H9 (cell line): ENCODE measurements around the gene ING2. TPM values are rescaled to one million over a fixed set of nuclear protein-coding genes. Genes with fewer than 3 reads are reported as not detected.

ENCODE experiments used
- DNase-seq: peaks from one replicate; pipeline ENCODE4 v3.0.0-alpha.2; 2017
- H2AFZ ChIP-seq: one replicate; pipeline ENCODE4 v1.6.1; 2013; ENCODE audit warnings: mild to moderate bottlenecking, low read length, control low read depth, moderate library complexity
- H2AK5ac ChIP-seq: 2 replicates; pipeline ENCODE4 v1.6.1; 2013; ENCODE audit warnings: low read length, control low read depth, mixed read lengths; ENCODE audit not compliant: insufficient read length
- H2BK120ac ChIP-seq: one replicate; pipeline ENCODE4 v1.6.1; 2013; ENCODE audit warnings: low read depth, mild to moderate bottlenecking, low read length, control low read depth, inconsistent platforms; ENCODE audit not compliant: poor library complexity, severe bottlenecking
- H2BK12ac ChIP-seq: 2 replicates; pipeline ENCODE4 v1.6.1; 2013; ENCODE audit warnings: low read length, control low read depth, mixed read lengths, low read depth; ENCODE audit not compliant: insufficient read length
- H2BK15ac ChIP-seq: 2 replicates; pipeline ENCODE4 v1.6.1; 2013; ENCODE audit warnings: low read depth, low read length, control low read depth
- H2BK20ac ChIP-seq: one replicate; pipeline ENCODE4 v1.6.1; 2013; ENCODE audit warnings: low read depth, mild to moderate bottlenecking, low read length, control low read depth, inconsistent platforms; ENCODE audit not compliant: poor library complexity, severe bottlenecking
- H2BK5ac ChIP-seq: 2 replicates; pipeline ENCODE4 v1.6.1; 2013; ENCODE audit warnings: low read length, control low read depth, mixed read lengths; ENCODE audit not compliant: insufficient read length
- H3K14ac ChIP-seq: 2 replicates; pipeline ENCODE4 v1.6.1; 2013; ENCODE audit warnings: low read length, control low read depth; ENCODE audit not compliant: insufficient read depth
- H3K18ac ChIP-seq: 2 replicates; pipeline ENCODE4 v1.6.1; 2013; ENCODE audit warnings: low read depth, mild to moderate bottlenecking, mixed read lengths, low read length, control low read depth; ENCODE audit not compliant: insufficient read length
- H3K23ac ChIP-seq: 2 replicates; pipeline ENCODE4 v1.6.1; 2013; ENCODE audit warnings: low read length, control low read depth, mixed read lengths, low read depth; ENCODE audit not compliant: insufficient read length
- H3K23me2 ChIP-seq: 2 replicates; pipeline ENCODE4 v1.6.1; 2013; ENCODE audit warnings: low read depth, mild to moderate bottlenecking, mixed read lengths, low read length, control low read depth; ENCODE audit not compliant: insufficient read length, poor library complexity, severe bottlenecking
- H3K27ac ChIP-seq: 2 replicates; pipeline ENCODE4 v1.5.1; 2013; ENCODE audit warnings: low read length, control low read depth, mixed read lengths, low read depth; ENCODE audit not compliant: insufficient read length
- H3K27me3 ChIP-seq: 2 replicates; pipeline ENCODE4 v1.6.1; 2013; ENCODE audit warnings: low read length, control low read depth, inconsistent platforms; ENCODE audit not compliant: insufficient read depth
- H3K4ac ChIP-seq: 2 replicates; pipeline ENCODE4 v1.6.1; 2013; ENCODE audit warnings: low read depth, mild to moderate bottlenecking, control low read depth, inconsistent platforms, low read length, moderate library complexity
- H3K4me1 ChIP-seq: 2 replicates; pipeline ENCODE4 v1.6.1; 2013; ENCODE audit warnings: low read length, control low read depth, inconsistent platforms; ENCODE audit not compliant: insufficient read depth
- H3K4me2 ChIP-seq: 2 replicates; pipeline ENCODE4 v1.6.1; 2013; ENCODE audit warnings: low read length, control low read depth, mixed read lengths; ENCODE audit not compliant: insufficient read length, insufficient read depth
- H3K56ac ChIP-seq: 2 replicates; pipeline ENCODE4 v1.6.1; 2013; ENCODE audit warnings: low read depth, mild to moderate bottlenecking, mixed read lengths, low read length, control low read depth; ENCODE audit not compliant: insufficient read length
- H3K79me1 ChIP-seq: 2 replicates; pipeline ENCODE4 v1.6.1; 2013; ENCODE audit warnings: low read depth, mild to moderate bottlenecking, moderate library complexity, low read length, control low read depth, inconsistent platforms; ENCODE audit not compliant: insufficient read depth, poor library complexity, severe bottlenecking
- H3K79me2 ChIP-seq: 2 replicates; pipeline ENCODE4 v1.6.1; 2013; ENCODE audit warnings: low read length, control low read depth, inconsistent platforms; ENCODE audit not compliant: insufficient read depth
- H3K9ac ChIP-seq: 2 replicates; pipeline ENCODE4 v1.6.1; 2013; ENCODE audit warnings: low read length, control low read depth, mixed read lengths; ENCODE audit not compliant: insufficient read length; ENCODE audit errors: extremely low read depth
- H3K9me3 ChIP-seq: one replicate; pipeline ENCODE4 v1.6.1; 2013; ENCODE audit warnings: low read depth, low read length, inconsistent platforms; ENCODE audit not compliant: control insufficient read depth
- H3T11ph ChIP-seq: one replicate; pipeline ENCODE4 v1.6.1; 2013; ENCODE audit warnings: mild to moderate bottlenecking, low read length, control low read depth, inconsistent platforms
- H4K20me1 ChIP-seq: one replicate; pipeline ENCODE4 v1.6.1; 2013; ENCODE audit not compliant: control insufficient read depth, insufficient read length, insufficient read depth
- H4K5ac ChIP-seq: 2 replicates; pipeline ENCODE4 v1.6.1; 2013; ENCODE audit warnings: low read depth, mild to moderate bottlenecking, mixed read lengths, low read length, control low read depth; ENCODE audit not compliant: insufficient read length
- H4K8ac ChIP-seq: replicated peaks from 2 replicates; pipeline ENCODE4 v1.6.1; 2013; ENCODE audit warnings: low read length, control low read depth, mixed read lengths, low read depth; ENCODE audit not compliant: insufficient read length
- H4K91ac ChIP-seq: 2 replicates; pipeline ENCODE4 v1.6.1; 2013; ENCODE audit warnings: low read depth, mild to moderate bottlenecking, moderate library complexity, mixed read lengths, low read length, control low read depth; ENCODE audit not compliant: insufficient read length
- H3K27ac Mint-ChIP-seq, 3 experiments: 2 replicates in 2 of 3; 3 replicates in 1 of 3; pipeline ENCODE4 v1.8.0; 2020 to 2021; ENCODE audit warnings: mixed read lengths in 3 of 3, mild to moderate bottlenecking in 1 of 3, moderate library complexity in 1 of 3
- H3K27me3 Mint-ChIP-seq: 2 replicates; pipeline ENCODE4 v1.8.0; 2021; ENCODE audit warnings: low read depth, mild to moderate bottlenecking, moderate library complexity, mixed read lengths
- H3K36me3 Mint-ChIP-seq, 3 experiments: 2 replicates in 2 of 3; 3 replicates in 1 of 3; pipeline ENCODE4 v1.8.0; 2020 to 2021; ENCODE audit warnings: low read depth in 3 of 3, mixed read lengths in 3 of 3; ENCODE audit not compliant: insufficient read depth in 1 of 3
- H3K4me1 Mint-ChIP-seq, 2 experiments: 2 replicates each; pipeline ENCODE4 v1.8.0; 2020; ENCODE audit warnings: mixed read lengths in 2 of 2
- H3K4me3 Mint-ChIP-seq, 2 experiments: 2 replicates in 1 of 2; 3 replicates in 1 of 2; pipeline ENCODE4 v1.8.0; 2020 to 2021; ENCODE audit warnings: mild to moderate bottlenecking in 2 of 2, mixed read lengths in 2 of 2, moderate library complexity in 1 of 2
- H3K9me3 Mint-ChIP-seq, 2 experiments: 2 replicates in 1 of 2; 3 replicates in 1 of 2; pipeline ENCODE4 v1.8.0; 2020; ENCODE audit warnings: mild to moderate bottlenecking in 2 of 2, mixed read lengths in 2 of 2, moderate library complexity in 1 of 2
- WGBS: extraction: QIAGEN DNeasy Blood & Tissue Kit; methylation state at CpG from one replicate; pipeline ENCODE4 v1.1.7; 2013; ENCODE audit warnings: missing lambda C conversion rate, low lambda C conversion rate, mixed read lengths; ENCODE audit not compliant: insufficient read length; ENCODE audit errors: extremely low coverage; 5-methylcytosine and 5-hydroxymethylcytosine counted together
- total RNA-seq: library from RNA; stranded (reverse); gene quantifications from 2 replicates; pipeline ENCODE4 v1.2.1, GENCODE V29; 2021
- TF ChIP-seq, protein P1 (sequence below): fragments of 200-600 bp; sonication (generic); conservative IDR thresholded peaks from 3 replicates; pipeline ENCODE4 v1.8.0; 2021; ENCODE audit warnings: antibody characterized with exemption, mild to moderate bottlenecking

The ING2 gene
- total RNA-seq, 1 experiment from 2014 or later, result 18.6 TPM

DNA sequence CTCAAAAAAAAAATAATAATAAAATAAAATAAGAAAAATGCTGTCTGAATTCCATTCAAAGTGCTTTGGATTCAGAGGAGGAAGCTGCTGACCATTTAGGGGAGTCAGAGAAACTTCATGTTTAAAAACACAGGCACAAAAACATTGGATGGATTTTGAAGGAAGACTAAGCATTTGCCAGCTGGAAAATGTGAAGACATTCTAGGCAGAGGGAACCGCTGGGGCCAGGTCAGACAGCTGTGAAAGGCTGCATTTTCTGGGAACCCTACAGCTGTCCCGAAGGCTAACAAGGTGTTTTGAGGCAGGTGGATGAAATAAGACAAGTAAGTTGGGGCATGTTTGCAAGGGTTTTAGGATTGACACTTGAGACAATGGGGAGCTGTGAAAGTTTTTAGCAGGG lies 38.6 kb downstream of the ING2 start:
- peaks cover 2 to 14% (median 7%) of the 10 kb centered on the region in 3 experiments; a peak in 5 of 7 replicates for H3K36me3 Mint-ChIP-seq
- no peaks in the 10 kb centered on the region for H3K27me3 Mint-ChIP-seq
- no peak overlapping the region for H3K23ac ChIP-seq
- no peak overlapping the region for H3K9ac ChIP-seq
- no peak overlapping the region for H2AFZ ChIP-seq
- TF ChIP-seq, protein P1, sequence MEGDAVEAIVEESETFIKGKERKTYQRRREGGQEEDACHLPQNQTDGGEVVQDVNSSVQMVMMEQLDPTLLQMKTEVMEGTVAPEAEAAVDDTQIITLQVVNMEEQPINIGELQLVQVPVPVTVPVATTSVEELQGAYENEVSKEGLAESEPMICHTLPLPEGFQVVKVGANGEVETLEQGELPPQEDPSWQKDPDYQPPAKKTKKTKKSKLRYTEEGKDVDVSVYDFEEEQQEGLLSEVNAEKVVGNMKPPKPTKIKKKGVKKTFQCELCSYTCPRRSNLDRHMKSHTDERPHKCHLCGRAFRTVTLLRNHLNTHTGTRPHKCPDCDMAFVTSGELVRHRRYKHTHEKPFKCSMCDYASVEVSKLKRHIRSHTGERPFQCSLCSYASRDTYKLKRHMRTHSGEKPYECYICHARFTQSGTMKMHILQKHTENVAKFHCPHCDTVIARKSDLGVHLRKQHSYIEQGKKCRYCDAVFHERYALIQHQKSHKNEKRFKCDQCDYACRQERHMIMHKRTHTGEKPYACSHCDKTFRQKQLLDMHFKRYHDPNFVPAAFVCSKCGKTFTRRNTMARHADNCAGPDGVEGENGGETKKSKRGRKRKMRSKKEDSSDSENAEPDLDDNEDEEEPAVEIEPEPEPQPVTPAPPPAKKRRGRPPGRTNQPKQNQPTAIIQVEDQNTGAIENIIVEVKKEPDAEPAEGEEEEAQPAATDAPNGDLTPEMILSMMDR, result no peak
- no peak overlapping the region for H3K4me2 ChIP-seq
- H3K4ac ChIP-seq, result no peak overlapping the region
- H3K23me2 ChIP-seq, result no peaks in the 10 kb centered on the region
- no peak overlapping the region for H3T11ph ChIP-seq
- H3K9me3 ChIP-seq, result no peaks in the 10 kb centered on the region
- no peaks in the 10 kb centered on the region for H3K27me3 ChIP-seq
- no peak overlapping the region for H3K4me3 Mint-ChIP-seq
- H4K91ac ChIP-seq, result no peak overlapping the region
- no peaks in the 10 kb centered on the region for H3K79me2 ChIP-seq
- no peaks in the 10 kb centered on the region for H3K79me1 ChIP-seq
- no peak overlapping the region for H3K56ac ChIP-seq
- no peak overlapping the region for H2BK5ac ChIP-seq
- WGBS, result no CpG with 5 or more reads among the region's 2 CpGs
- H3K27ac Mint-ChIP-seq, result no peak overlapping the region
- H3K27ac ChIP-seq, result no peak overlapping the region
- peaks cover 10 to 11% of the 10 kb centered on the region in 2 experiments for H3K9me3 Mint-ChIP-seq
- no peak overlapping the region for H2BK20ac ChIP-seq
- no peak for DNase-seq
- no peak overlapping the region for H3K18ac ChIP-seq
- H2BK15ac ChIP-seq, result no peak overlapping the region
- H4K5ac ChIP-seq, result no peak overlapping the region
- peaks cover 6% of the 10 kb centered on the region; the same call in 1 of the 2 replicates for H3K4me1 ChIP-seq
- H2AK5ac ChIP-seq, result no peak overlapping the region
- no peaks in the 10 kb centered on the region for H4K20me1 ChIP-seq
- no peak overlapping the region for H2BK120ac ChIP-seq
- H3K14ac ChIP-seq, result no peak overlapping the region
- H4K8ac ChIP-seq, result no peak overlapping the region
- H3K4me1 Mint-ChIP-seq, result peaks cover 21% of the 10 kb centered on the region in 2 experiments
- H2BK12ac ChIP-seq, result no peak overlapping the region
